HG03432 (cell line): ENCODE data around the gene PPL.
"Not testable (repeated sequence)": the region's sequence is repeated elsewhere in the genome, so short reads cannot be mapped to it uniquely, and the experiment has no call there.

Experiments
- ATAC-seq: cut with Tn5 transposase; IDR thresholded peaks from one replicate; pipeline ENCODE4 v1.9.1; 2021; ENCODE audit warnings: mild to moderate bottlenecking, moderate library complexity; ENCODE audit not compliant: unreplicated experiment

PPL gene

DNA sequence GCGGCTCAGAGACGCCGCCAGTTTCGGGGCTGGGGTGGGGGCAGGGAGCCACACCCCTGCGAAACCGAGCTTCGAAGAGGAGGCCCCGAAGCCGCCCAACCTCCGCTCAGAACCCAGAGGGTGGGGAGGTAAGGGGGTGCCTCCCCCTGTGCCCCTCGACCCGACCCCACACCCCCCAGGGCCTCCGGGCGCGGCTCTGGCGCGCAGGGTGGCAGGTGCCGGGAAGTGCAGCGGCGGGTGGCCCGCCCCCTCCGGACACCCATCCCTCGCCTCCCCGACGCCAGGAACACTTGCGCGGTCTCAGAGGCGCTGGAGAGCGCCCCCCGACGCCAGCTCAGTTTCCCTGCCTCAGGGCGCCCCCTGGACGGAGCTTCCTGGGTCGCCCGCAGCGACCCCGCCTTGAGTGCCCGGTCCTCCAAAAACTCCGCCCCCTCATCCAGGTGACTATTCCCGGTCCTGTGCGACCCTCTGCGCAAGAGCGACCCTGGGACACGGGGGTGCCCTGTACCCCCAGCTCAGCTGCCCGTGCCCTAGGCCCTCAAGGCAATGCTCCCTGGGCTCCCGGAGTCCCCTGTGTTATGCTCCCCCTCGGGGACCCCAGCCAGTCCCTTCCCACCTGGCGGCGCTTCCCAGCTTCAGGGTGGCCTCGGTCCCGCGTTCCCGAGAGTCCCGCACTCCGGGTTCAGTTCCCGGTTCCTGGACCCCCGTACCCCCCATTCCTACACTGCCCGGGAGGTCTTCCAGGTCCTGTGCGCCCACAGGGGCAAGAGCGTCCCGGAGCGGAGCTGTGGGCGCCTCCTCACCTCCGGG is 562 bp downstream of the PPL start:
- ATAC-seq: no peak

DNA sequence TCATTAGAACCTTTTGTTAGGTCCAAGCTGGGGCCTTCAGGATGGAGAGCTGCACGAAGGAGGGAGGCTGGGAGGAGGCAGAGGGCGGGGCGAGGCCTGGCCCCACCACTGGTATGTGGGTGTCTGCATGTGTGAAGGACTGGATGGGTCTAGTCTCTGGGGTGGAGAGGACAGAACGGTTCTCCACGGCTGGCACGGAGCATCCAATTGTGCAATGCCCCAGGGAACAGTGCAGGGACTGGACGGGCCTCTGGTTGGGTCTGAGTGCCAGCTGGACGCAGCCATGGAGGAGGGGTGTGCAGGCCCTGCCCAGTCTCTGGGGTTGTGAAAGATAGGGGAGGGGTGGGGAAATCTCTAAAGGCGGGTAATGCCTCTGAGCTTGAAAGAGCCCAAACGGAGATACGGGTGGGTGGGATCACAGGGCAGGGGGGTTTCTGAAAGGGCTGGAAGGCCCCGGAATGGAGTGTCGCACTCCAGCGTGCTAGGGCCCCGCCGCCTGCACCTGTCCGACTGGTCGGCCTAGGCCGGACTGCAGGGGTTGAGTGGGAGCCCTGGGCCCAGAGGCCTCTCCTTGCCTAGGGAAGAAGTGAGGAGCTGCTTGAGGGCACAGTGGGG is 1.6 kb downstream of the PPL start:
- no peak for ATAC-seq

DNA sequence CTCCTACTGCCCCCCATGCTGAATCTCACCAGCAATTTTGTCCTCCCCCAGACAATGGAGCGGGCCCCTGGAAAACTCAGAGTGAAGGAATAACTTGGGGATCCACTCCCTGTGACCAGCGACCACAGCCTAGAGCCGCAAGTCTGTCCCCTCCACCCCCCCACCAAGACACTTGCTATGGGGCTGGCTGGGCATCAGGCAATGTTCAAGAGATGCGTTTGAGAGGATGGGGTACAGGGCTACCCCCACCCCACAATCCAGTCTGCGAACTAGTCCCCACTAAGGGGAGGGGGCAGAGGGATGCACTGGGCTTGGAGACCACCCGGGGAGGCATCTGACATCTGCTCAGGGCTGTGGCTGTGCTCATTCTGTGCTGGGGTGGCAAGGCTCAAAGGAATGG is 2.4 kb downstream of the PPL start:
- no peak for ATAC-seq

DNA sequence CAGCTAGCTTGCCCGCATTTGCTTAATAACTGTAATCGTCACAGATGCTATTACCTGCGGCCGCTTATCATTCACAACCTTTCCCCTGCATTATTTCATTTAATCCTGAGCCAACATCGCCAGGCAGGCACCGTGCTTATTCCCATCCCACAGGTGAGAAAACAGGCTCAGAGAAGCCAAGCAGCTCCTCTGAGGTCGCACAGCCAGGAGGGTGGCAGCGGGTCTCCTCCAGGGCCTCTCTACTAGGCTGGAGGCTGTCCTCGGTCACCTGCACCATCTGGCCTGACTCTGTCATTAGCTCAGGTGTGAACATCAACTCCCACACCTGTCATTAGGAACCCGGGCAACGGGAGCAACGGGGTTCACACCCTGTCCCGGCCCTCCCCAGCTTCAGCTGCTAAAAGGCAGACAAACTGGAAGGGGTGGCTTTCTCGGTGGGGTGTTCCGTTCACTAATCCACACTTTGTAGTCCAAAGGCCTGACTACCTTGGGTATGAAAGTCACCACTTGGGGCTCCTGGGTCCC is 3.0 kb downstream of the PPL start:
- no peak for ATAC-seq

DNA sequence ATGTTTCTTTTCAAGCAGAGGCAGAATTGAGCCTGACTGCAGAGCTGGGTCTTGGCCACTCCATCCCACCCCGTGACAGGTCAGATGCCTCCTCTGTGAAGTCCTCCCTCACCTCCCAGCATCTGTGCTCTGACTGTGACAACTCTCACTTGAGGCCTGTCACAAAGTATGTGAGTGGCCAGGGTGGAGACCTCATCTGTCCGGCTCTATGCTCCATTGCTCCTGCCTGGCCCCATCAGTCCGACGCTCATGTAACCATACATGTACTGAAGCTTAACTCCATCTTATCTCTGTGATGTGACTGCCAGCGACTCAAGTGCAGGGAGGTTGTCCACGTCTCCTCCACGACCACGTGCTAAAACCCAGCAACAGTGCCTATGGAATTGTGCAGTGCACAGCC is 3.5 kb downstream of the PPL start:
- ATAC-seq: no peak

DNA sequence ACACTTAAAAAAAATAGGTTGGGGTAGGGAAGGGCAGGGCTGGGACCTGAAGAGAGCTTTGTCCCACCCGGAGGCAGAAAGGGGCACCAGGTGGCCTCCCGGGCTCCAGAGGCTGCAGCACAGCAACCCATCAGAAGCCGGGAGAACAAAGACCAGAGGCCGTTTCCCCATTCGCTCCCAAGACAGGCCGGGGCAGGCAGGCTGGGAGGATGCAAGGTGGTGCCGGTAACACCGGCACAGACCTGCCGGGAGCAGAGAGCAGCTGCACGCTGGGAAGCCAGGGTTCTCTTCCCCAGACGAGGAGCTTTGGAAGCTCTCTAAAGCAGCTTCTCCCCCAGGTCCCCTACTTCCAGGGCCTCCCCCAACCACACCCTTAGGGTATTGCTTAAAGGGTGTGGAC is 5.6 kb downstream of the PPL start:
- no peak for ATAC-seq

DNA sequence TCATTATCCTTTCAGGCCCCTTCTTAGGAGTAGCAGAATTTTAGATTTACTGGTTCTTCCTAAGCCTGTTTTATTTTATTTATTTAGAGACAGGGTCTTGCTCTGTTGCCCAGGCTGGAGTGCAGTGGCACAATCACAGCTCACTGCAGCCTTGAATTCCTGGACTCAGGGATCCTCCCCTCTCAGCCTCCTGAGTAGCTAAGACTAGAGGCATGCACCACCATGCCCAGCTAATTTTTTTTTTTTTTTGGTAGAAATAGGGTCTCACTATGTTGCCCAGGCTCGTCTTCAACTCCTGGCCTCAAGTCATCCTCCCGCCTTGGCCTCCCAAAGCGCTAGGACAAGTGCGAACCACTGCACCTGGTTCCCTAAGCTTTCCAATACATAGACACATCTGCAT is 7.3 kb downstream of the PPL start:
- ATAC-seq: not testable (repeated sequence)

DNA sequence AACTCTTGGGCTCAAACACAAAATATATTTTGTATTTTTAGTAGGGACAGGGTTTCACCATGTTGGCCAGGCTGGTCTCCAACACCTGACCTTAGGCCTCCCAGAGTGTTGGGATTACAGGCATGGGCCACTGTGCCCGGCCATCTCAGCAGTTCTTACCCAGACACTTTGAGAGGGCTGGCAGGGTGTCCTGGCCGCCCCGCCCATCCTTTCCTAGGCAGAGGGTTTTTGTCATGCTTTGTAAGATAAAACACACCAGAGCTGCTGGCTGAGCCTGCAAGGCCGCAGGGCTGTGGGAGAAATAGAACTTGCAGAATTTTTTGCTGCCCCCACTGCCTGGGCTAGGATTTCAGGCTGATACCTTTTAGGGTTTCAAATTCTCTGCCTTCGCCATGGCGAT is 8.7 kb downstream of the PPL start:
- no peak for ATAC-seq

DNA sequence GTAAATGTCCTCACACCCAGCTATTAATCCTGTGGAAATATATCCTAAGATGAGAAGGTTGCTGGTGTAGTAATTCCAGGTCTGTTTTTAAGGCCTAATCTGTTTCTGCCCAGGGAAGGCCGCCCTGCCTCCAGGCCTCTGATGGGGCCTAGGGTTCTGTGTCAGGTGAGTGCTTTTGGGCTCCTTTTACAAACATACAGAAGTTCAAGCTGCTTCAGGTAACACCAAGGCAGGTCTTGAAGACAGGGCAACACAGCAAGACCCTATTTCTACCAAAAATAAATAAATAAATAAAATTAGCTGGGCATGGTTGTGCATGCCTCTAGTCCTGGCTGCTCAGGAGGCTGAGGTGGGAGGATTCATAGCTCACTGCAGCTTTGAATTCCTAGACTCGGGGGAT is 9.3 kb downstream of the PPL start:
- ATAC-seq: no peak

DNA sequence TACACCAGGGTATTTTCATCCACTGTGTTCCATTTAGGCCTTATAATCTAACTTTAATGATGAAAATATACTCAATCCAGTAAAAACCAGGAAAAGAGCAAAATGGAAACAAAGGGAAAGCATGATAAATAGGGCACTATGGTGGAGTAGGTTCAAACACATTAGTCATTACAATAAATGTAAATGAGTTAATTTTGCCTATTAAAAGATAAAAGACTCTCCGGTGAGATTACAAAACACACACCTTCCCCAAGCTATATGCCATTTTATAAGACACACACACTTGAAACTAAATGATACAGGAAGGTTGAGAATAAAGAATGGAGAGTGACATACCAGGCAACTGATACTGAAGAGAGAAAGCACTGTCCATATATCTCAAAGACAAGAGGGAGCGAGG is 10.0 kb downstream of the PPL start:
- no peak for ATAC-seq

DNA sequence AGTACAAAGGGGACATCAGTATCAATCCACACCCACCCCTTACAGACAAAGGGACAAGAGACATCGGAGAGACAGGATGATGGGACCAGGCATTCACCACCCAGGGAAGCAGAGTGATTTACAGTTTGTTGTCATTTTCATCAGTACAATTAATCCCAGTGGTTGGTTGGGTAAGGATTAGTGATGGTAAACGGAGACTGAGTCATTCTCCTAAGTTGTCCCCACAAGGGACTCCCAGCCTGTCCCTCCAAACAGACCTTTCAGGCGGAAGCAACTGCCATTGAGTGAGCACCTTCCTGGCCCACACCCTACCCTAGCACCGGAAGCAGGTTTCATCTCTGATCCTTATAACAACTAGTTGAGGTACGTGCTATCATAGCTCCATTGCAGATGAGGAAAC is 11.2 kb downstream of the PPL start:
- no peak for ATAC-seq

DNA sequence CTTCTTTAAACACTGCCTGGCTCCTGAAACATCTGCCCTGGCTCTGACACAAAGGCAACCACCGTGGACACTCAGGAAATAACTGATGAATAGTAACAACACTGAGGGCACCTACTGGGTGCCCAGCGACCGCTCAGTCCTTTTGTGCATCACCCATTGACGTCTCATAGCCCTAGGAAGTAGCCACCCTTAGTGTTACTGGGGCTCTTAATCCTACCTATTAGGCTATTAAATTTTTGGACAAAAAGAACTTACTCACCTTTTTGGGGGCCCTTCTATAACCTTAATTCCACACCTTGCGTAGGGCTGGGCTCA is 11.7 kb downstream of the PPL start:
- ATAC-seq: no peak

DNA sequence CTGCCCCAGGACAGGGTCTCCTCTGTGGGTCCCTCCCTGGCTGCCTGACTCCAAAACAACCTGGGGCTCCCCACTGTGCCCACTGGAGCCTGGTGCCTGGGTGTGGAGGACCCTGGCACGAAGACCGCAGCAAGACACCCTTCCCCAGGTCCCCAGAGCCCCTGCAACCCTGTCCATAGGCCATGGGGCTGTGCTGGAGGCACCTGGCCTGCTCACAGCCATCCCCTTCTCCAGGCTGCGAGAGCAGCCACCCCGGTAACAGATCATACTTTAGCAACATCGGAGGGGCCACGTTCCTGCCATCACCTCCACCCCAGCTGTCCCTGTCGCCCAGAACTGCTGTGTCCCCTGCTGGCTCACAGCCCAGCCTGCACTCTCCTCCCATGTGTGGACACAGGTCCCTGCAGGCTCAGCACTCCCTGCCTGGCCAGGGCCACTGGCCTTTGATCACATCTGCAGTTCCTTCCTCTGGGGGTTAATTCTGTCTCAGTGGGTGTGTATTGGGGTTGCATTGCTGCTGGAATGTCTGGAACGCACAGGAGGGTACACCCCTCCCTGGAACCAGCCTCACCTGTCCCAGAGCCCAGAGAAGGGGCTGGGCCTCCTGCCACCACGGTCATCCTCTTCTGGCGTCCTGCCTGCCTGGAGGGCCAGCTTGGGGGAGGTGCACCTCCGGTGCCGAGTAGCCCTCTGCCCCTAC is 12.2 kb downstream of the PPL start:
- ATAC-seq: no peak

DNA sequence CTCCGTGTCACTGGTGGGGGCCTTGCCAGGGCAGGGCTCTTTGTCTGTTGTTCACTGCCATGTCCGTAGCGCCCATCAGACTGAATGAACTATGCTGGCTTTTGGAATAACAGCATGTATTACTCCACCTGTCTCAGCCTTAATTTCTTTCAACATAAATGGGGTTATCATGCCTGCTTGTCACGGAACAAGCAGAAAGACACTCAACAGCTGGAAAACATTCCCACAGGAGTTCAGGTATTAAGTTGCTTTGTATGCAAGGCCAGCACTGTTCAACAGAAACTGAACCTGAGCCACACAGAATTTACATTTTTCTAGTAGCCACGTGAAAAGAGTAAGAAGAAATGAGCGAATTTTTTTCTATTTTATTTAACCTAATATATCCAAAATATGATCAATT is 13.1 kb downstream of the PPL start:
- no peak for ATAC-seq

DNA sequence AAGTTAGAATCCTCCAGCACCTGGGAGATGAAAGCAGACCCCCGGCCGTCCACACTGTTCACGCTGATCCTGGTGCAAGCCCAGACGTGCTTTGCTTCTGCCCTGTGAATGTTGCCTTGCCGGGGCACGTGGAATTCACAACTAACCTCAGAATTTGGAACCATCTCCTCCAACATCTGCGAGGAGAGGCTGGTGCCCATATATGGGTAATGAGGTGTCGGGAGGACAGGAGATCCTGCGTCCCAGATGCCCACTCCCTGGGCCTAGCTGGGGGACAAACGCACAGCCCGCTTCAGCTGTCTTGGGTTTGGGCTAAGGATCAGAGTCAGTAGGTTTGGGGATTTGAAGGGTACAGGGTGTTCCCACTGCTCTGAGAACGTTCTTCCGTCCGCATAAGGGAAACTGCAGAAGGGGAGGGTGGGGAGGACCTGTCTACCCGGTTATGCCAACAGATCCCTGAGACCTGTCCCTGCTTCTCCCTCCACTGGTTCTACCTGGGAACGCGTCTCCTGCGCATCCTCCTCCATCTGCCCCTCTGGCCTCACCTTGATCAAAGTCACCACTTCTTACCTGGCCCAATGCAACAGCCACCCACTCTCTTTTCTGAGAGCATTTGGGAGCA is 14.1 kb downstream of the PPL start:
- ATAC-seq: no peak

DNA sequence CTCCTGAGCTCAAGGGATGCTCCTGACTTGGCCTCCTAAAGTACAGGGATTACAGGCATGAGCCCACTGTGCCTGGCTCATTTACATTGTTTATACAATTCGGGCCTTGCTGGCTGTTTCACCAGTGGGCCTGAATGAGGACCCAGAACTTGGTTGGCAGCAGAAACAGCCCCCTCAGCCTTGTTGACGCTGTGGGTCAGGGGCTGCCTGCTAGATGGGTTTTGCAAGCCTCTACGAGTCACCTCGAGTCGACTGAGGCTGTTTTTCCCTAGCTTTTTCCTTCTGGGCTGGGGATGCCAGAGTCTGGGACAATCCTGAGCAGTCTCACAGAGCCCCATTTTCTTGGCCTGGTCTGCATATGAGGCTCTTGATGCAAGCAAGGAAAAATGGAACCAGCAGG is 16.1 kb downstream of the PPL start:
- ATAC-seq: no peak

DNA sequence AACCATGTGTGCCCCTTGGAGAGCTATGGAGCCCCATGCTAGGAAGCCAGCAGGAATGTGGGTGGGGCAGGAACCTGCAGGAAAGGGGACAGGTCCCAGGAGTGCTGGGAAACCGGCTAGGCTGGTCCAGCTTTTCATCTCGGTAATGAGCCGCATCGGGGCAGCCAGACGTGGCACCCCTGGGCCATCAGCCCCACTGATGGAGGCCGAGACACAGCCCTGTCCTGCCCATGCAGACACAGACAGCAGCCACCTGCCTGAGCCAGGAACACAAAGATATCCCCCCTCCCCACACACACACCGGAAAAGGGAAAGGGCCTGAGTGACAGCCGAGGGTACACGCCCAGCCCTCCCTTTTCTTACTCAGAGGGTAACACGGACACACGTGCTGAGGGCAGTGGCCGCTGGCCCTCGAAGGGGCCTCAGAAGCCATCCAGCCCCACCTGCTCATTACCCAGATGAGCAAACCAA is 18.1 kb downstream of the PPL start:
- ATAC-seq: no peak

DNA sequence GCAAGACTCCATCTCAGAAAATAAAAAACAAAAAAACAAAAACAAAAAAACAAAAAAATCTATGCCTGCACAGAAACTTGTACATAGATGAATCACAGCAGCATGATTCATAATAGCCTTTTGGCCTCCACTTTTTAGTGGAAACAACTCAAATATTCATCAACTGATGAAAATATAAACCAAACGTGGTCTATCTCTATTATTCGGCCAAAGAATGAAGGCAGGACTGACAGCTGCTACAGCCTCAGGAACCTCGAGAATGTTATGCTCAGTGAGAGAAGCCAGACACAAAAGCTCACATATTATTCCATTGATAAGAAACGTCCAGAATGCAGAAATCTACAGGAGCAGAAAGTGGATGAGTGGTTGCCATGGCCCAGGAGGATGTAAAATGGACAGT is 19.8 kb downstream of the PPL start:
- no peak for ATAC-seq

DNA sequence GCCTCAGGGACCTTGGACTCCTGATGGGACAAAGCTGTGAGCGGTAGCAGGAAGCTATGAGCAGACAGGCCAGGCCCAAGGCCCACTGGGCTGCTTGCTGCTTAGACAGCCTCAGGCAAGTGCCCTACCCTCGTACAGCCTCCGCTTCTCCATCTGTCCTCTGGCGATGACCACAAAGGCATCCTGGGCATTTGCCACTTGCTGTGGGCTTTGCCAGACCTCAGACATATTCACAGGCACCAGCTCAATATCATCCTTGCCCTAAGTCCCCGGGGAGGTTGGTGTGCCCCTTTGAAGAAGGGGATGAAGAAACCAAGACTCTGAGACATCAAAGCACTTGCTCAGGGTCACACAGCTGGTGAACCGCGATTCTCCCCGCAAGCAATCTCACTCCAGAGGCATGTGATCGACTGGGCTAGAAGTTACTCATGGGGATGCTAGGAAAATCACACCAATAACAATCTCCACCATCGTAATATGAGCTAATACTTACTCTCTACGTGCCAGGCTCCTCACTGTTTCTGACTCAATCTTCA is 21.7 kb downstream of the PPL start:
- no peak for ATAC-seq

DNA sequence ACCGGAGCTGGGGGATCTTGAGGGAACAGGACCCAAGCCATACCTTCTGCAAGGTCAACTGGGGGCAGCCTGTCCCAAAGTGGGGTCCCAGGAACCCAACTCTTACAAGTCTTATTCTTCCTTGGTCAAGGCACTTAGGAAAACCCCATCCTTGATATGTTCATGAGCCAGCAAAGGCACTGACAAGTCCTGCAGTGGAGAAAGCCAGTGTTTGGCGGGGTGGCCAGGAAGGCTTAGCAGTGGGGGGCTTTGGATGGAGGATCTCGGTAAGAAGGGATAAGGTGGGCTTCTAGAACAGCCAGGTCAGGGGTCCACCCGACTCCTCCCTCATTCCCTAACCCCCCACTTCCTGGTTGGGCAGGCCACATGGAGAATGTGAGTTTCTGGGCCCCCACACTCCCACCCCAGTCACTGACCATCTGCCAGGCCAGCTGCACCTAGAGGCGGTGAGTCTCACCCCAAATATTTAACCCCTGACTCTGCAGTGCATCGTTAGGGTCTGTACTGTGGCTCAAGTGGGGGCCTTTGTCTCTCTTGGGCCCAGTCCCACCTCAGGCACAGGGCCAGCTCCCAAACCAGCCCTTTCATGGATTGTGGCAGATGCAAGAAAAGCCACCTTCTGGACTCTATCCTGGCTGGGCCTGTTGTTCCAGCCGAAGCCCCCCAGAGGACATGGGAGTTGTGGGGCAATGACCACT is 22.3 kb downstream of the PPL start:
- ATAC-seq: no peak
